AG04449 (cell line): ENCODE data around the gene RPL26.

Experiments
- CTCF ChIA-PET: fragments of 350-600 bp; formaldehyde crosslinking; extraction: SDS; loops from one replicate; lab custom pipeline; 2021; ENCODE audit warnings: antibody characterized with exemption; lab: Yijun Ruan, JAX
- POLR2A ChIA-PET: fragments of 400-600, 350-600 bp; formaldehyde crosslinking; extraction: SDS; loops from one replicate; lab custom pipeline; 2020; ENCODE audit warnings: antibody characterized with exemption, inconsistent platforms; lab: Yijun Ruan, JAX
- DNase-seq: peaks from one replicate; pipeline ENCODE4 v3.0.0-alpha.2; 2010; ENCODE audit warnings: low read depth, low spot score
- H3K4me3 ChIP-seq: 2 replicates; pipeline ENCODE4 v1.5.1; 2011; ENCODE audit warnings: low read depth, mild to moderate bottlenecking, control low read depth, low read length
- TF ChIP-seq, protein P1 (sequence below): IDR thresholded peaks from one replicate; pipeline ENCODE4 v1.5.1; 2011; ENCODE audit warnings: mild to moderate bottlenecking, moderate library complexity, low read length, control low read depth, inconsistent platforms; ENCODE audit not compliant: insufficient read depth; ENCODE audit errors: missing control alignments

The RPL26 gene

DNA sequence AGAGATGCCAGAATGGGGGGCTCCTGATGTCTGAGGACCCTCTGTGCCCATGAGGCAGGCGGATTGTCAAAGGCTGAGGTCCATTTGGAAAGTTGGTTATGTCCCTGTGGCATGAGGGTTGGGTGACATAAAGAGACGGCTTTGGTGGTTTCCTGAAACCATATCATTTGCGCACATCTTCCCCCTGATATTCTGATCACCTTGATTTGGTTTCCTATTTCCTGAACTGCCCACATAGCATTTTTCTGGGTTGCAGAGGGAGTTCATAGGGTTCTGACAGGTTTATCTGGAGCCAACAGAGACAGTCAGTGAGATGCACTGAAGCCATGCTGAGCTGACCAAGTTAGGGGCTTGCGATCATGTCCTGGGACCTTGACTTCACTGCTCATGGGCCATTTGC lies 30.3 kb upstream of the RPL26 start:
- ChIA-PET POLR2A (no interaction called here), CTCF (interaction anchor here (1.0 to 4.8 kb wide), 3 partner anchors 9 to 373 kb away, joined by 3 to 50 read pairs (median 3); no protein-coding TSS in a partner anchor)

DNA sequence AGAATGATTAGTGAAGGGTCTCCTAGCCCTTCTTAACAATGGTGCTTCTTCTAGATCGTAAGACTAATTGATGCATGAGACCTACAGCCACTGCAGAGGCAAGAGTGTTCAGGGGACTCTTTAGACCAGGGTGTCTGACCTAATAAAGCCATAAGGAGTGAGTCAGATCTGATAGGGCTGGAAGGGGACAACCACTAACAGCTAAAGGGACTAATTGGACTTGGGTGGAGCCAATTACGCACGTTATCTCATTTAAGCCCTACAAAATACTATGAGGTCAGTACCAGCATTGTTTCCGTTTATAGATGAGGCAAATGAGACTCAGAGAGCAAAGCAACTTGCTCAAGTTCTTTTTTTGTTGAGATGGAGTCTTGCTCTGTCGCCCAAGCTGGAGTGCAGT lies 29.1 kb upstream of the RPL26 start:
- ChIA-PET CTCF (interaction anchor here (0.6 to 6.5 kb wide), 10 partner anchors 9 to 482 kb away, joined by 3 to 94 read pairs (median 10); no protein-coding TSS in a partner anchor), POLR2A (no interaction called here)
- TF ChIP-seq, protein P1, sequence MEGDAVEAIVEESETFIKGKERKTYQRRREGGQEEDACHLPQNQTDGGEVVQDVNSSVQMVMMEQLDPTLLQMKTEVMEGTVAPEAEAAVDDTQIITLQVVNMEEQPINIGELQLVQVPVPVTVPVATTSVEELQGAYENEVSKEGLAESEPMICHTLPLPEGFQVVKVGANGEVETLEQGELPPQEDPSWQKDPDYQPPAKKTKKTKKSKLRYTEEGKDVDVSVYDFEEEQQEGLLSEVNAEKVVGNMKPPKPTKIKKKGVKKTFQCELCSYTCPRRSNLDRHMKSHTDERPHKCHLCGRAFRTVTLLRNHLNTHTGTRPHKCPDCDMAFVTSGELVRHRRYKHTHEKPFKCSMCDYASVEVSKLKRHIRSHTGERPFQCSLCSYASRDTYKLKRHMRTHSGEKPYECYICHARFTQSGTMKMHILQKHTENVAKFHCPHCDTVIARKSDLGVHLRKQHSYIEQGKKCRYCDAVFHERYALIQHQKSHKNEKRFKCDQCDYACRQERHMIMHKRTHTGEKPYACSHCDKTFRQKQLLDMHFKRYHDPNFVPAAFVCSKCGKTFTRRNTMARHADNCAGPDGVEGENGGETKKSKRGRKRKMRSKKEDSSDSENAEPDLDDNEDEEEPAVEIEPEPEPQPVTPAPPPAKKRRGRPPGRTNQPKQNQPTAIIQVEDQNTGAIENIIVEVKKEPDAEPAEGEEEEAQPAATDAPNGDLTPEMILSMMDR, result no peak
- H3K4me3 ChIP-seq, result no peak overlapping the region
- DNase-seq, result no peak

More for the DNA sequence above, 30.3 kb upstream of the RPL26 start:
- no peak for DNase-seq
- no peak overlapping the region for H3K4me3 ChIP-seq
- TF ChIP-seq, protein P1, result no peak

DNA sequence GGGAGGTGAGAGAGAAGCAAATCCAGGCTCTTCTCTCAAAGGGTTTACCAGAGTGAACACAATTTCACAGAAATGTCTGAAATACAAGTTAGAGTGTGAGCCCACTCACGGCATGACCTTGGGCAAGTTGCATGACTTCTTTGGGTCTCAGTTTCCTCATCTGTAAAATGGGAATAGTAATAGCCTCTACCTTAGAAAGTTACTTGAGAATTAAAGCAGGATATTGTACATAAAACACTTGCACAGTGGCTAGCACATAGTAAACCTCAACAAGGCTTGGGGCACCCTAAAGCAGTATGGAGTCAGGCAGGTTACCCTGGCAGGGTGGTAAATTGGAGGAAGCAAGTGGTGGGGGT lies 27.9 kb upstream of the RPL26 start:
- ChIA-PET CTCF (interaction anchor here (0.7 to 6.5 kb wide), 28 partner anchors 10 to 483 kb away, joined by 3 to 94 read pairs (median 6); partner anchors contain the start of gene NDEL1), POLR2A (interaction anchor here (1.0 kb wide), 1 partner anchor 25 kb away, joined by 5 read pairs; the partner anchor contains the start of gene NDEL1)

DNA sequence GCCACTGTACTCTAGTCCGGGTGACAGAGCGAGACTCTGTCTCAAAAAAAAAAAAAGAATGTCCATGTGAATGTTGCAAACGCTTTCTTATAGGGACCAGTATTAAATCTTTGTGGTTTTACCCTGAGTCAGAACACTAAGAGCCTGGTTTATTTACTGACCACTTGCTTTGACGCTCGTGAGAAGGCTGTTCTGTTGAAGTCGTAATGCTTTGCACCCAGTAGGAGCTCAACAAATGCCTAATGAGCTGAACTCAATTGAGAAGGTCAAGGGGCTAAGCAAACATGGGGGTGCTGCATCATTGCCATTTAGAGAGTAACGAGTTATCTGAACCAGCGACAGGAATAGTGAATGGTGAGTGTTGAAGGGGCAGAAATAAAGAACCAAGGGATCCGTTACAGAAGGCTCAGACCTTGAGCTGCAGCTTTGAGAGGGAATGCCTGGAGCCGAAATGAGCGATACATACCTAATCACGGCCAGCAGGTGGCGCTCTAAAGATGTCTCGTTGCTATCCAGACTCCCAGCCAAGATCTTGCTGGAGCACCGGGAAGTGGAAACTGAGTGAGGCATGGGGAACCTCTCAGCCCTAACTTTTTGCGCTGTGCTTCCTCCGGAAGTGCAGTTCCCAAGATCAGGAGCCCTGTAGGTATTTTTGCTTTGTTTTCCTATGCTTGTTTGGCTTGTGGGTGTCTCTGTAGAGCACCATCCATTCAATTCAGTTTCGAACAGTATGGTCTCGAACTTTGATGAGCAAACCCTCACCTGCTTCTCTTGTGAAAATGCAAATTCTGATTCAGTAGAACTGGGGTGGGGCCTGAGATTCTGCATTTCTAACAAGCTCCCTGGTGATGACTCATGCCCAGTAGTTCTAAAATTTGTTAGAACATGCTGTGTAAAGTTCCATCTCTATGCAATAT lies 27.2 kb upstream of the RPL26 start:
- peak; percentile 23 for DNase-seq
- ChIA-PET POLR2A (interaction anchor here (0.6 to 1.0 kb wide), 3 partner anchors 21 to 375 kb away, joined by 3 to 5 read pairs (median 3); partner anchors contain the start of gene NDEL1), CTCF (interaction anchor here (0.7 to 6.5 kb wide), 38 partner anchors 8 to 857 kb away, joined by 3 to 94 read pairs (median 4); partner anchors contain the start of gene NDEL1)
- no peak overlapping the region; the same call in 1 of the 2 replicates for H3K4me3 ChIP-seq
- TF ChIP-seq, protein P1, result peak; percentile 85

More for the DNA sequence above, 27.9 kb upstream of the RPL26 start:
- TF ChIP-seq, protein P1, result no peak
- no peak overlapping the region for H3K4me3 ChIP-seq
- DNase-seq, result no peak

DNA sequence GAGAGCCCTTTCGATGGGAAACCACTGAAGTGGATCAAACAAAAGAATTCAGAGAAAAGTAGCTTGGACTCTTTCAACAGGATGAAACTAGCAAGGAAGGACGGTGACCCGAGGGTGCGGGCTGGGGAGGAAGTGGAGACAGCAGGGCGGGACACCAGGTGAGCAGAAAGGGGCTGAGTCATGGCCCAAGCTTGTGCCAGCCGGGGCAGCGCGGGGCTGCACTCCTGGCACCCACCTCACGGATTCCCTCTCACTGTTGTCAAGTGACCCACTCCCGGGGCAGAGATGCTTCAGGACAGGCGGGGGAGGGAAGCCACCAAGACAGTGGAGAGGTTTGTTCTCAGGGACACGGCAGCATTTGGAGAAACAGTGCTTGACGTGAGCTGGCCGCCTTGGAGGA lies 25.4 kb upstream of the RPL26 start:
- CTCF ChIA-PET, result interaction anchor here (1.0 to 6.5 kb wide), 6 partner anchors 12 to 377 kb away, joined by 3 to 94 read pairs (median 8); no protein-coding TSS in a partner anchor
- POLR2A ChIA-PET, result no interaction called here

More for the DNA sequence above, 25.4 kb upstream of the RPL26 start:
- TF ChIP-seq, protein P1, result no peak
- no peak overlapping the region for H3K4me3 ChIP-seq
- DNase-seq, result no peak
